ENCODE data around the gene SLC4A1AP. TPM values are rescaled to one million over a fixed set of nuclear protein-coding genes. Genes with fewer than 3 reads are reported as not detected.

Gene SLC4A1AP
- total and polyA plus RNA-seq, 2 of the 13 experiments (the other 11 are each of a cell fraction or from before 2014, with no cell fraction given), result 15.3 to 44.6 TPM

- TF ChIP-seq ZNF770 (CRISPR knock-in tag; IDR thresholded peaks at IDR 0.05) (peak; percentile 95), XRCC5 (optimal IDR thresholded peaks at IDR 0.05; ENCODE audit: low read length) (no peak), RFX3 (CRISPR knock-in tag; IDR thresholded peaks at IDR 0.05) (no peak), SOX5 (CRISPR knock-in tag; IDR thresholded peaks at IDR 0.05; ENCODE audit: borderline replicate concordance) (no peak), IKZF1 (IDR thresholded peaks at IDR 0.05) (no peak), TFE3 (CRISPR knock-in tag; IDR thresholded peaks at IDR 0.05) (no peak), ZNF780A (CRISPR knock-in tag; IDR thresholded peaks at IDR 0.05) (no peak), NFE2L2 (IDR thresholded peaks at IDR 0.05; ENCODE audit: low read length) (no peak), ZNF512B (CRISPR knock-in tag; IDR thresholded peaks at IDR 0.05; ENCODE audit: borderline replicate concordance) (no peak)
Measured at GRCh38 chr2:27664622-27665363, 1.1 kb downstream of the SLC4A1AP start (continued).

Data from HepG2 (cell line).